ENCODE measurements around the gene NCS1. TPM values are rescaled to one million over a fixed set of nuclear protein-coding genes. Genes with fewer than 3 reads are reported as not detected.

Gene NCS1
- total RNA-seq, 1 donor from 2014 or later: 26.6 TPM

- Histone ChIP-seq H3K36me3 (ENCODE audit: control insufficient read depth, insufficient read depth, low read length) (peaks cover 4% of the 10 kb centered on the region), H3K4me3 (ENCODE audit: low read depth, low read length) (no peak overlapping the region), H3K27me3 (ENCODE audit: control insufficient read depth, insufficient read depth, low read length) (no peaks in the 10 kb centered on the region)
- DNase-seq (ENCODE audit: low read depth): no peak
- FAIRE-seq: no peak
- no peak for TF ChIP-seq CTCF (IDR thresholded peaks at IDR 0.05; ENCODE audit: insufficient read depth, low read length, severe bottlenecking)
Observed at GRCh38 chr9:130183133-130183762, 11.0 kb downstream of the NCS1 start.

- DNase-seq (ENCODE audit: low read depth): no peak
- no peaks in the 10 kb centered on the region for H3K27me3 ChIP-seq (ENCODE audit: control insufficient read depth, insufficient read depth, low read length)
- TF ChIP-seq CTCF (IDR thresholded peaks at IDR 0.05; ENCODE audit: insufficient read depth, low read length, severe bottlenecking): no peak
- no peak overlapping the region for H3K4me3 ChIP-seq (ENCODE audit: low read depth, low read length)
- peaks cover 4% of the 10 kb centered on the region for H3K36me3 ChIP-seq (ENCODE audit: control insufficient read depth, insufficient read depth, low read length)
- FAIRE-seq: no peak
Observed at GRCh38 chr9:130185017-130185416, 12.8 kb downstream of the NCS1 start.

- H3K36me3 ChIP-seq (ENCODE audit: control insufficient read depth, insufficient read depth, low read length): peaks cover 4% of the 10 kb centered on the region
- no peaks in the 10 kb centered on the region for H3K27me3 ChIP-seq (ENCODE audit: control insufficient read depth, insufficient read depth, low read length)
- DNase-seq (ENCODE audit: low read depth): no peak
- no peak for FAIRE-seq
- no peak for TF ChIP-seq CTCF (IDR thresholded peaks at IDR 0.05; ENCODE audit: insufficient read depth, low read length, severe bottlenecking)
- no peak overlapping the region for H3K4me3 ChIP-seq (ENCODE audit: low read depth, low read length)
Observed at GRCh38 chr9:130185490-130186031, 13.4 kb downstream of the NCS1 start.

- H3K4me3 ChIP-seq (ENCODE audit: low read depth, low read length): no peak overlapping the region
- no peak for FAIRE-seq
- H3K36me3 ChIP-seq (ENCODE audit: control insufficient read depth, insufficient read depth, low read length): peaks cover 4% of the 10 kb centered on the region
- no peak for TF ChIP-seq CTCF (IDR thresholded peaks at IDR 0.05; ENCODE audit: insufficient read depth, low read length, severe bottlenecking)
- no peak for DNase-seq (ENCODE audit: low read depth)
- H3K27me3 ChIP-seq (ENCODE audit: control insufficient read depth, insufficient read depth, low read length): no peaks in the 10 kb centered on the region
Observed at GRCh38 chr9:130186051-130186450, 13.8 kb downstream of the NCS1 start.

GRCh38 chr9:130186839-130187522, 14.8 kb downstream of the NCS1 start:
- Histone ChIP-seq H3K4me3 (ENCODE audit: low read depth, low read length) (peak overlapping the region; percentile 31), H3K27me3 (ENCODE audit: control insufficient read depth, insufficient read depth, low read length) (no peaks in the 10 kb centered on the region), H3K36me3 (ENCODE audit: control insufficient read depth, insufficient read depth, low read length) (peaks cover 4% of the 10 kb centered on the region)
- DNase-seq (ENCODE audit: low read depth): peak; percentile 73
- TF ChIP-seq CTCF (IDR thresholded peaks at IDR 0.05; ENCODE audit: insufficient read depth, low read length, severe bottlenecking): no peak
- FAIRE-seq: no peak

Data from bronchial epithelial cell (primary cell).